GM18526 (cell line): ENCODE measurements around the gene SRSF7.
A peak's percentile ranks its signal among the peaks of the same experiment; 100 is the strongest.

Experiments used
- POLR2A ChIP-seq: IDR thresholded peaks from 3 replicates; pipeline ENCODE4 v1.6.1; 2011; ENCODE audit not compliant: insufficient read length; ENCODE audit errors: extremely low read depth

The SRSF7 gene

DNA sequence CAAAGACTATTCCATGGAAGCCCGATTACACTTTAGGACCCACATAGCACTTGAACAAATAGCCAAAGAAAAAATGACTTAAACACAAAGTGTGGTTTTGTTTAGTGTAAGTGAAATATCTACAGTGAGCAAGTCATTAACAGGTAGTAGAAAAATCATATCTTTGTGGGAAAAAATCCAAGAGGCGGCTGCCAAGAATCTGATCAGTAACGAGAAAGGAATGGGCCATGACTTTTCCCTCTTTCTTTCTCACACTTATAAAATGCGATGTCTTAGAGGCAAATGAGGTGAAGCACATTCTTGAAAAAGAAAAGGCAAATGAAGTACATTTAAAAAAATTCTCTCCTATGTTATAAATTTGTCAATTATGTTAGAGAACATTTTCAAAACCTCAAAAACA is 14.0 kb upstream of the SRSF7 start:
- TF ChIP-seq POLR2A = no peak

GRCh38 chr2:38763728-38764127 is 12.6 kb upstream of the SRSF7 start:
- no peak for TF ChIP-seq POLR2A

DNA sequence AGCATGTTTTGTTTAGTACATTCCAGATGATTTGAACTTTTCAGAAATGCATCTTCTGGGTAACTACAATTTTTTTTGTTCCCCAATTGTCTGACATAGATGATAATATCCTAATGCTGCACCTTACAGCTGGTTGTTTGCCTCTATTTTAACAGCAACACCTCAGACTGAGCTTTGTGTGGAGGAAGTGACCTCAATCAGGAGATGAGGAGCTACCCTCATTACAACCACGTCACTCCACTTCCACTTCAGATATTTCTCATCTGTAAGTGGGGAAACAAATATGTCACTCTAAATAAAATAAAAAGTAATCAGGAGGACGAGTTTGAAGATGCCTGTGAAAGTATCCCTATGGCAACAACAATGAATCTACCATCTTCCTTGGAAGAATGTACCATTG is 12.1 kb upstream of the SRSF7 start:
- no peak for TF ChIP-seq POLR2A

DNA sequence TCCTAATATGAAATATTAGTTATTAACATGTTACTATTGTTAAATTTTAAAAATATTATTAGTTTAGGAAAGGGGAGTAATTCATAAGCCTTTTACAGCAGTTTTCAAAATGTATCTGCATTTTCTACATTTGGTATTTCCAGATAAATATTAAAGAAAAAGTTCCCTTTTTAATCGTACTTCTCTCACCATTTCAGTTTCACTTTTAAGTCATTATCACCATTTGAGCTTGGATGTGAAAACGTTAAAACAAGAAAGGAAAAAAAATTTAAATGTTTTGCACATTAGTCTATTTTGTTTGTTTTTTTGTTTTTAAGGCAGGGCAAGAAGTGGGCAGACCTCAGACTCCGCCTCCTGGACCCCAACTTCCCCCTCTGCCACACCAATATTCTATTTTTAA is 3.3 kb upstream of the SRSF7 start:
- no peak for TF ChIP-seq POLR2A

GRCh38 chr2:38754049-38754448 is 2.9 kb upstream of the SRSF7 start:
- no peak for TF ChIP-seq POLR2A

DNA sequence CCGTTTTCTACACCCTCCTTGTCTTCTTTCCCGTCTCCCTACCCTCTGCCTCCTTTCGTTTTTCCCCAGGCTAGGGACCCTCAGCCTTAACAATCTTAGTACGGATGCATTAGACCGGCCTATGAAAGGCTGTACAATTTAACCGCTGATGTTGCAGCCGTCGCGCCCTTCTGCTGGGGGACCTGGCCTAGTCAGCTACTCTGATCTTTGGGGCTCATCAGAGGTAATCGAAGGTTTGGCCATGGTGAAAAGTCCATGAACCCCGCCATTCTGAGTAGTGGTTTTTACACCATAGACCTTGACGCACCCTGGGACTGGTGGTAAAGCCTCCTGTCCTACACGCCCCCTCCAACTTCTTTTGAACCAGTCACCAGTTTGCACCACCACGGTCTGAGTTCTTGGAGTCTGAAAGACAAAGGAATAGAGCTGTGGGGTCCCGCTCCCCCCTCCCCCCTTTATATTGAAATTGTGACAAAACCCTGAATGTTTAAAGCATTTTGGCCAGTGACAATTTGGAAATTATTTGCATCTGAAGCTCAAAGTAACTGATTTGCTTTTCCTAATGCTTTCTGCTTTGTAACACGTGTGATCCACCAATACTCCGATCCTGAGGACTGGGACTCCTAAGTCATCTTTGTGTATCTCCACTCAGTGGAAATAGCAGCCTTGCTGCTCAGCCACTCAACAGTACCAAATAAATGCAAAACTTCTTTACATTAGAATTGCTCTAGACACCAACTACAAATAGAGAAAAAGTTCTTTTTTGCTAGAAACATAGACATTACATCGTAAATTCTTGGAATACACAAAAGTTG is 642 bp upstream of the SRSF7 start:
- no peak for TF ChIP-seq POLR2A

DNA sequence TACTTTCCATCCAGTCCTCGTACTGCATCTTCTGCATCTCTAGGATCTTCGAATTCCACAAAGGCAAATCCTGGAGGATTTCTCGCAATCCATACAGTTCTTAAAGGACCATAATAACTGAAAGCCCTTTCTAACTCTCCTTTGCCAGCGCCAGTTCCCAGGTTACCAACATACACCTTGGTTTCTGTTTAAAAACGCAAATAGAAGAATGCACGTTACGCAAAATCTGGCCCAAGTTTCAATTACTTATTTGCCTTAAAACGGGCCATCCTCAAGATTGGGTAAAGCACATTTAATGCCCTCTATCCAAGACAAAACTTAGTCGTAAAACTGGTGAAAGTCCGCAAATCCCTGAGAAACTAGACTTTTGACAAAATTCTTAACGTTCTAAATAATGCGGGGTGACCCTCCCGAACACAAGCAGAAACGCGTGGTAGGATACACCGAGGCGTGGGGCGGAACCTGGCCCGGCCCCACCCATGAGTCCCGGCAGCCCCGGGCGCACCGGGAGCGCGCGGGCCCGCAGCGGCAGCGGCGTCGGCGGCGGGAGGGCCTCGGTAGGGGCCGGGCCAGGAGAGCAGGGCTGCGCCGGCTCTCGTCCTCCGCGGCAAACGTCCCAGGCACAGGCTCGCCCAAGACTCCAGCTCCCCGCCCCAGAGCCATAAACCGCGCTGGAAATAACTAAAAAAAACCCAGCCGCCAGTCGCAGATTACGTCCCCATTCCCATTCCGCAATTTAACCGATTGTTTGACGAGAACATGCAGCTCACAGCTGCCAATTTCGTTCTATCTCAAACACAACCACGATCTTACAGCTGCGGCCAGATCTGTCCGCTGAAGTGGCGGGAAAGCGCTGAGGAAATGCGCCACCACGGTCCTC is 910 bp downstream of the SRSF7 start:
- peak; percentile 49 for TF ChIP-seq POLR2A

- TF ChIP-seq POLR2A = no peak
Observed at GRCh38 chr2:38748943-38749804, 2.0 kb downstream of the SRSF7 start.

- TF ChIP-seq POLR2A = no peak
Observed at GRCh38 chr2:38748391-38748790, 2.8 kb downstream of the SRSF7 start.

- TF ChIP-seq POLR2A = no peak
Observed at GRCh38 chr2:38747819-38748218, 3.3 kb downstream of the SRSF7 start.

DNA sequence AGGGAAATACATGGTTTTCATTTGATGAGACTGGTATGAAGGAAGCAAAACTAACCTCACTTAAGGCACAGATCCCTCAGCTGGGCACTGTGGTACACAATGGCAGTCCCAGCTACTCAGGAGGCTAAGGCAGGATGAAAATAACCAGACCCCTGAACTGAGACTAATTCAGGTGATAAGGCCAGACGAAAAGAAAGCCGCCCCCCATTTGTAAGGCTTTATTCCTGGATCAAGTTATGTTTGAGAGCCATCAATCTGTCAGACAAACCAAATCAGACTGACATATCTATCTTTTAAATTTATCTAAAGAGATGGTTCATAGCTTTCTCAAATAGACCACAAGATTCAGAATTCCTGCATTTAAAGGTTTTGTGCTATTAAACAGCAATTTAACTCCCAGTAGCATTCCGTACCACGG is 4.1 kb downstream of the SRSF7 start:
- no peak for TF ChIP-seq POLR2A

GRCh38 chr2:38745267-38745666 is 5.9 kb downstream of the SRSF7 start:
- no peak for TF ChIP-seq POLR2A

- TF ChIP-seq POLR2A = no peak
Observed at GRCh38 chr2:38744399-38744780, 6.8 kb downstream of the SRSF7 start.

- TF ChIP-seq POLR2A = no peak
Observed at GRCh38 chr2:38743672-38744398, 7.3 kb downstream of the SRSF7 start.
